Measurements from ENCODE around the gene GRIN2A.

DNA sequence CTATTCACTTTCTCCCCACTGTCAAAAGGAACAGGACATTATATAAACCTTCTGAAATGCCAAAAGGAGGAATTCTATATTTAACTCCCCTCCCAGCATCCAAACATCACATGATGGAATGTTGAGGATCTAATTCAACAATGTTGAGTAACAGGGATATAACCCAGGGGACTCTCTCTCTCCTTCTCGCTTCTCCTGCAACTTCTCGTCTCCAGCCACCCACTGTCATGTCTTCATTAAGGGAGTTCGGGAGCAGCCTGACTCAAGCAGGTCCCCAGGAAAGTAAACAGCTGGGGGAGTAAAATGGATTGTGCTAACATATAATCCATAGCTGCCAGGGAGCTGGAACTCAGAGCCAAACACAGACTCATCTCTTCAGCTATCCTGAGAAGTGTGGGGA, 51.7 kb downstream of the GRIN2A start:
- TF ChIP-seq, protein P1, sequence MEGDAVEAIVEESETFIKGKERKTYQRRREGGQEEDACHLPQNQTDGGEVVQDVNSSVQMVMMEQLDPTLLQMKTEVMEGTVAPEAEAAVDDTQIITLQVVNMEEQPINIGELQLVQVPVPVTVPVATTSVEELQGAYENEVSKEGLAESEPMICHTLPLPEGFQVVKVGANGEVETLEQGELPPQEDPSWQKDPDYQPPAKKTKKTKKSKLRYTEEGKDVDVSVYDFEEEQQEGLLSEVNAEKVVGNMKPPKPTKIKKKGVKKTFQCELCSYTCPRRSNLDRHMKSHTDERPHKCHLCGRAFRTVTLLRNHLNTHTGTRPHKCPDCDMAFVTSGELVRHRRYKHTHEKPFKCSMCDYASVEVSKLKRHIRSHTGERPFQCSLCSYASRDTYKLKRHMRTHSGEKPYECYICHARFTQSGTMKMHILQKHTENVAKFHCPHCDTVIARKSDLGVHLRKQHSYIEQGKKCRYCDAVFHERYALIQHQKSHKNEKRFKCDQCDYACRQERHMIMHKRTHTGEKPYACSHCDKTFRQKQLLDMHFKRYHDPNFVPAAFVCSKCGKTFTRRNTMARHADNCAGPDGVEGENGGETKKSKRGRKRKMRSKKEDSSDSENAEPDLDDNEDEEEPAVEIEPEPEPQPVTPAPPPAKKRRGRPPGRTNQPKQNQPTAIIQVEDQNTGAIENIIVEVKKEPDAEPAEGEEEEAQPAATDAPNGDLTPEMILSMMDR (IDR thresholded peaks at IDR 0.05; ENCODE audit: control extremely low read depth in 1 of 3, insufficient read depth in 1 of 3, low read depth in 1 of 3, low read length in 3 of 3) = no peak
- TF ChIP-seq CBX8 (IDR thresholded peaks at IDR 0.05; ENCODE audit: borderline replicate concordance, low read depth, low read length) (no peak), HDAC6 (IDR thresholded peaks at IDR 0.05; ENCODE audit: low read depth, low read length) (no peak), CHD2 (IDR thresholded peaks at IDR 0.05; ENCODE audit: low read length) (no peak), EZH2 (IDR thresholded peaks at IDR 0.05; ENCODE audit: low read depth, low read length, severe bottlenecking) (no peak)
